ENCODE results near the gene IGF2BP3. TPM values are rescaled to one million over a fixed set of nuclear protein-coding genes. Genes with fewer than 3 reads are reported as not detected.

The IGF2BP3 gene
- total and polyA plus RNA-seq, 10 of the 15 experiments (the other 5 are each of a cell fraction or from before 2014, with no cell fraction given): 4.6 to 61.2 (median 36.9) TPM

DNA sequence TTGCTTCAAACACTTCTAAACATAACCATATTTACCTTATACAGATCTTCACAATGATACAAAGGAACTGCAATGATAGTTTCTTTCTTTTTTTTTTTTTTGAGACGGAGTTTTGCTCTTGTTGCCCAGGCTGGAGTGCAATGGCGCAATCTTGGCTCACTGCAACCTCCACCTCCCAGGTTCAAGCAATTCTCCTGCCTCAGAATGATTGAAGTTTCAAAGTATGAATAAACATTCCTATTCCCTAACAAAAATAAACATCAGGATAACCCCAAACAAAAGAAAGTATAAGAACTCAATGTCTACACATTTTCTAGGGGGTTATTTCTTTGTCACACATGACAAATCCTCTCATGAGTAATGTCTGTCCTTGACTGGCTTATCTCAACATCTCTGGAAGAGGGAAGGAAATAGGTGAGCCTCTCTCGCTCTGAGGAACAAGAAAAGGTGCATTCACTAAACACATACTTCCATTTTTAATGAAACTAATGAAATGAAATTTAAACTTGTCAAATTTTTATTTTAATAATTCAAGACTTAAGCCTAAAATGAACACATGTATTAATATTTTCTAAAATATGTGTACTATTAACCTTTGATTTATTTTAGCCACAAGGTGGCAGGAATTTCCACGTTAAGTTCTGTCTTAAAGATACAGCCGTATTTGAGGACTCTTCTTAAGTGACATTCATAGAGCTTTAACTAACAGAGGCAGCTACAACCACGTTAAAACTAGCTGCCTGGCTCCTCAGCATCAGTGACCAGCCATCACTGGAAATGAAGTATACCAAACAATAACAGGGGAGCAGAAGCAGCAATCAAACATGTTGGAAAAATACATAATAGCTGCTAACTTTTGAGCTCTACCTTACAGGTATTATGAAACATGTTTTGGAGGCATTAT, 112.8 kb downstream of the IGF2BP3 start:
- Histone ChIP-seq H2AFZ (ENCODE audit: control insufficient read depth, low read depth, low read length) (no peak overlapping the region), H3K27ac (ENCODE audit: control insufficient read depth, insufficient read depth) (no peak overlapping the region; the same call in 1 of the 2 replicates), H4K20me1 (ENCODE audit: control insufficient read depth, insufficient read depth) (no peaks in the 10 kb centered on the region), H3K9ac (ENCODE audit: control insufficient read depth, insufficient read depth, low read length) (no peak overlapping the region), H3K36me3 (ENCODE audit: control insufficient read depth in 2 of 2, insufficient read depth in 2 of 2, low read length in 1 of 2) (peaks cover 0 to 13% of the 10 kb centered on the region in 2 experiments; a peak in 3 of 4 replicates), H3K27me3 (replicated peaks in 1 of 2; ENCODE audit: control insufficient read depth in 2 of 2, insufficient read depth in 2 of 2, low read length in 1 of 2) (no peaks in the 10 kb centered on the region), H3K79me2 (ENCODE audit: control insufficient read depth, insufficient read depth, low read length) (peaks cover 9% of the 10 kb centered on the region), H3K4me2 (ENCODE audit: control insufficient read depth, insufficient read depth) (no peak overlapping the region; the same call in 1 of the 2 replicates), H3K4me1 (ENCODE audit: control insufficient read depth, insufficient read depth, low read length) (peaks cover 30% of the 10 kb centered on the region), H3K9me3 (replicated peaks; ENCODE audit: control insufficient read depth, insufficient read depth, low read length) (peaks cover 3% of the 10 kb centered on the region; the same call in 2 of the 3 replicates), H3K4me3 (no peak overlapping the region)
- CTCF ChIA-PET: interaction anchor here (0.6 to 2.4 kb wide), 67 partner anchors 10 to 1143 kb away, joined by 3 to 71 read pairs (median 5); partner anchors contain the start of genes IGF2BP3, MALSU1 and STK31
- BruUV-seq (replicated peaks): no TSS peak
- FAIRE-seq (peak; percentile 35), ATAC-seq (peak; percentile 68), DNase-seq (ENCODE audit: low read depth, low spot score) (no peak)
- TF ChIP-seq YY1 (IDR thresholded peaks at IDR 0.05; ENCODE audit: low read depth, low read length): no peak
- TF ChIP-seq MYC (IDR thresholded peaks at IDR 0.05; ENCODE audit: insufficient read depth, insufficient read length, insufficient replicate concordance, low read length, severe bottlenecking): no peak
- TF ChIP-seq SMC3 (IDR thresholded peaks at IDR 0.05; ENCODE audit: borderline replicate concordance, low read length): peak; percentile 60; the same call in 1 of the 2 replicates
- peak; percentile 17; the same call in 1 of the 2 replicates for TF ChIP-seq PKNOX1 (IDR thresholded peaks at IDR 0.05)
- TF ChIP-seq CTCF (IDR thresholded peaks at IDR 0.05 in 2 of 3, conservative IDR thresholded peaks at IDR 0.05 in 1 of 3; ENCODE audit: control insufficient read depth in 2 of 3, extremely low read depth in 1 of 3, insufficient read depth in 1 of 3, low read depth in 3 of 3, low read length in 3 of 3): peak; percentile 23 to 62 (median 36); a peak in 2 of 6 replicates
- no peak for TF ChIP-seq NFYA (IDR thresholded peaks at IDR 0.05; ENCODE audit: borderline replicate concordance, low read depth, low read length)
- peak; percentile 72 for TF ChIP-seq RAD21 (IDR thresholded peaks at IDR 0.05; ENCODE audit: insufficient read depth, low read depth, low read length)
- no peak for TF ChIP-seq SRF (IDR thresholded peaks at IDR 0.05; ENCODE audit: low read depth in 2 of 2, low read length in 2 of 2)
- peak; percentile 8; the same call in 1 of the 2 replicates for TF ChIP-seq JUNB (IDR thresholded peaks at IDR 0.05)
- 18% methylated on average over 6 of the region's 6 CpGs for WGBS (ENCODE audit: insufficient coverage, insufficient replicate concordance, low lambda C conversion rate, missing lambda C conversion rate)
- RAD21 ChIA-PET (ENCODE audit: unreplicated experiment): interaction anchor here (0.5 to 2.5 kb wide), 56 partner anchors 8 to 354 kb away, joined by 3 to 46 read pairs (median 6); partner anchors contain the start of genes CCDC126, IGF2BP3 and STK31
- SMC1A ChIA-PET (ENCODE audit: uncharacterized antibody, unreplicated experiment): interaction anchor here (0.7 to 2.3 kb wide), 60 partner anchors 8 to 352 kb away, joined by 3 to 50 read pairs (median 6); partner anchors contain the start of genes CCDC126 and MALSU1
- in situ Hi-C loops (cut with MboI) (no loop called here), intact Hi-C loops (cut with micrococcal nuclease; ENCODE audit: unreplicated experiment) (loop anchor here (2.0 to 5.0 kb wide), 2 partner anchors 115 to 187 kb away; partner anchors contain the start of gene IGF2BP3)
- POLR2A ChIA-PET: interaction anchor here (0.8 to 1.9 kb wide), 10 partner anchors 10 to 183 kb away, joined by 3 to 13 read pairs (median 4); partner anchors contain the start of genes IGF2BP3 and TRA2A

Measured in GM12878 (cell line).